Spinal cord (tissue), 10 donors: ENCODE results near the gene GTPBP6. TPM values are rescaled to one million over a fixed set of nuclear protein-coding genes. Genes with fewer than 3 reads are reported as not detected.
"Not testable (repeated sequence)": the region's sequence is repeated elsewhere in the genome, so short reads cannot be mapped to it uniquely, and the experiment has no call there.

Experiments used
- DNase-seq, 6 donors: peaks; one replicate each; pipeline versions ENCODE4 v3.0.0 to v3.0.0-alpha.2; 2013 to 2015; ENCODE audit warnings: low spot score in 6 of 6, low read depth in 4 of 6
- H3K27ac ChIP-seq: one replicate; pipeline ENCODE4 v1.5.1; 2013; ENCODE audit warnings: low read depth, low read length, control low read depth
- H3K27me3 ChIP-seq: one replicate; pipeline ENCODE4 v1.6.1; 2013; ENCODE audit warnings: low read length; ENCODE audit not compliant: control insufficient read depth, insufficient read depth
- H3K36me3 ChIP-seq: one replicate; pipeline ENCODE4 v1.6.1; 2013; ENCODE audit warnings: low read length; ENCODE audit not compliant: control insufficient read depth, insufficient read depth
- H3K4me1 ChIP-seq: one replicate; pipeline ENCODE4 v1.6.1; 2013; ENCODE audit warnings: low read length; ENCODE audit not compliant: control insufficient read depth, insufficient read depth
- H3K4me3 ChIP-seq: one replicate; pipeline ENCODE4 v1.5.1; 2013; ENCODE audit warnings: low read depth, low read length, control low read depth
- H3K9me3 ChIP-seq: one replicate; pipeline ENCODE4 v1.6.1; 2013; ENCODE audit warnings: low read length; ENCODE audit not compliant: control insufficient read depth, insufficient read depth
- WGBS: methylation state at CpG from one replicate; pipeline ENCODE4 v1.1.5; 2013; ENCODE audit warnings: missing lambda C conversion rate; ENCODE audit not compliant: insufficient coverage; 5-methylcytosine and 5-hydroxymethylcytosine counted together
- polyA plus RNA-seq, 2 donors: library from polyadenylated mRNA; unstranded; fragments of 120-200 nt; gene quantifications; one replicate each; pipeline ENCODE4 v1.2.1, GENCODE V29; 2013; ENCODE audit not compliant: insufficient read length in 2 of 2
- total RNA-seq, 2 donors: library from RNA; depleted of rRNA in 1 of 2; stranded (reverse); fragments of 120-200 nt in 1 of 2; fragments of >200 nt in 1 of 2; gene quantifications; one replicate each; pipeline versions ENCODE4 v1.2.3 to v1.2.4, GENCODE V29; 2013 to 2014
- donor health status: healthy.

Gene GTPBP6
- total and polyA plus RNA-seq, 4 donors, result 10.8 to 88.3 (median 47.7) TPM

- no peak for DNase-seq
- Histone ChIP-seq H3K27me3 (peaks cover 2% of the 10 kb centered on the region), H3K36me3 (no peaks in the 10 kb centered on the region), H3K27ac (no peak overlapping the region), H3K9me3 (no peaks in the 10 kb centered on the region), H3K4me3 (no peak overlapping the region), H3K4me1 (no peaks in the 10 kb centered on the region)
- WGBS, result 76% methylated on average over 7 of the region's 8 CpGs
Observed at GRCh38 chrX:258291-259040, 60.1 kb downstream of the GTPBP6 start.

- no peaks in the 10 kb centered on the region for H3K9me3 ChIP-seq
- no peak for DNase-seq
- peaks cover 2% of the 10 kb centered on the region for H3K27me3 ChIP-seq
- no peaks in the 10 kb centered on the region for H3K36me3 ChIP-seq
- H3K27ac ChIP-seq, result no peak overlapping the region
- WGBS, result 85% methylated on average over 17 of the region's 21 CpGs
- H3K4me3 ChIP-seq, result no peak overlapping the region
- H3K4me1 ChIP-seq, result no peaks in the 10 kb centered on the region
Observed at GRCh38 chrX:257681-258289, 60.8 kb downstream of the GTPBP6 start.

- H3K27me3 ChIP-seq, H3K4me3 ChIP-seq, H3K9me3 ChIP-seq, H3K36me3 ChIP-seq, H3K27ac ChIP-seq, H3K4me1 ChIP-seq, DNase-seq: not testable (repeated sequence)
- 93% methylated on average over 14 of the region's 14 CpGs for WGBS
Observed at GRCh38 chrX:257054-257453, 61.5 kb downstream of the GTPBP6 start.

- no peak overlapping the region for H3K27ac ChIP-seq
- H3K27me3 ChIP-seq, result peaks cover under 1% of the 10 kb centered on the region
- no peak overlapping the region for H3K4me3 ChIP-seq
- no peaks in the 10 kb centered on the region for H3K36me3 ChIP-seq
- WGBS, result 47% methylated on average over 27 of the region's 28 CpGs
- H3K4me1 ChIP-seq, result no peaks in the 10 kb centered on the region
- H3K9me3 ChIP-seq, result no peaks in the 10 kb centered on the region
- no peak for DNase-seq
Observed at GRCh38 chrX:255923-256331, 62.7 kb downstream of the GTPBP6 start.

Other genes starting within 250 kb of the GTPBP6 start
- 10 to 100 TPM in 1 of 2 donors, 1 to 10 TPM in 1; 6.7 to 28.6 TPM for gene PLCXD1, start 37.4 kb downstream of the GTPBP6 start, total RNA-seq
- gene PLCXD1, start 37.4 kb downstream of the GTPBP6 start, polyA plus RNA-seq, result 10 to 100 TPM; 29.3 to 50.6 TPM
- gene PPP2R3B, start 68.1 kb upstream of the GTPBP6 start, total RNA-seq, result 10 to 100 TPM; 30.8 to 35.8 TPM
- gene PPP2R3B, start 68.1 kb upstream of the GTPBP6 start, polyA plus RNA-seq, result 100 to 1,000 TPM; 115 to 134 TPM